ENCODE results near the gene C1R.

GRCh38 chr12:7092229-7092985, at the start of gene C1R:
- TF ChIP-seq CTCF (IDR thresholded peaks at IDR 0.05; ENCODE audit: insufficient read depth, low read length) (peak; percentile 86), GABPA (IDR thresholded peaks at IDR 0.05; ENCODE audit: low read depth) (no peak), POLR2AphosphoS5 (IDR thresholded peaks at IDR 0.05; ENCODE audit: low read depth) (no peak)
